HG03039 (cell line): ENCODE results near the gene WDR37.
A peak's percentile ranks its signal among the peaks of the same experiment; 100 is the strongest.
"Not testable (repeated sequence)": the region's sequence is repeated elsewhere in the genome, so short reads cannot be mapped to it uniquely, and the experiment has no call there.

Experiments
- ATAC-seq: cut with Tn5 transposase; IDR thresholded peaks from one replicate; pipeline ENCODE4 v1.9.1; 2021; ENCODE audit warnings: mild to moderate bottlenecking, moderate library complexity; ENCODE audit not compliant: unreplicated experiment

The WDR37 gene

GRCh38 chr10:1040133-1040532 lies 16.1 kb upstream of the WDR37 start:
- no peak for ATAC-seq

GRCh38 chr10:1041514-1041913 lies 14.7 kb upstream of the WDR37 start:
- no peak for ATAC-seq

GRCh38 chr10:1043532-1043995 lies 12.6 kb upstream of the WDR37 start:
- ATAC-seq, result peak; percentile 43

- no peak for ATAC-seq
These were observed 12.0 kb upstream of the WDR37 start for GRCh38 chr10:1044146-1044545.

GRCh38 chr10:1044964-1045363 lies 11.2 kb upstream of the WDR37 start:
- no peak for ATAC-seq

GRCh38 chr10:1045415-1045814 lies 10.8 kb upstream of the WDR37 start:
- ATAC-seq, result no peak

- ATAC-seq, result no peak
These were observed 8.2 kb upstream of the WDR37 start for GRCh38 chr10:1047937-1048336.

GRCh38 chr10:1048349-1048731 lies 7.8 kb upstream of the WDR37 start:
- ATAC-seq, result no peak

- ATAC-seq, result peak; percentile 75
These were observed 7.3 kb upstream of the WDR37 start, which contains the start of gene IDI1 for GRCh38 chr10:1048732-1049424. Gene IDI1 (minus strand): TSS chr10:1049119. CDS start chr10:1049003, 116 bp downstream.

GRCh38 chr10:1049425-1049958 lies 6.7 kb upstream of the WDR37 start:
- ATAC-seq, result no peak

GRCh38 chr10:1050145-1050544 lies 6.0 kb upstream of the WDR37 start:
- ATAC-seq, result no peak

GRCh38 chr10:1050554-1050953 lies 5.6 kb upstream of the WDR37 start:
- no peak for ATAC-seq

GRCh38 chr10:1054684-1055083 lies 1.5 kb upstream of the WDR37 start:
- ATAC-seq, result no peak

- peak; percentile 7 for ATAC-seq
These were observed 997 bp downstream of the WDR37 start for GRCh38 chr10:1057106-1057657.

GRCh38 chr10:1058017-1058416 lies 1.8 kb downstream of the WDR37 start:
- no peak for ATAC-seq

- no peak for ATAC-seq
These were observed 3.7 kb downstream of the WDR37 start for GRCh38 chr10:1059902-1060301.

- no peak for ATAC-seq
These were observed 6.0 kb downstream of the WDR37 start for GRCh38 chr10:1061930-1062774.

- no peak for ATAC-seq
These were observed 7.2 kb downstream of the WDR37 start for GRCh38 chr10:1063232-1063865.

- no peak for ATAC-seq
These were observed 8.7 kb downstream of the WDR37 start for GRCh38 chr10:1064964-1065247.

- not testable (repeated sequence) for ATAC-seq
These were observed 10.5 kb downstream of the WDR37 start for GRCh38 chr10:1066734-1067133.
